ENCODE results near the gene RAX2.

Gene RAX2

DNA sequence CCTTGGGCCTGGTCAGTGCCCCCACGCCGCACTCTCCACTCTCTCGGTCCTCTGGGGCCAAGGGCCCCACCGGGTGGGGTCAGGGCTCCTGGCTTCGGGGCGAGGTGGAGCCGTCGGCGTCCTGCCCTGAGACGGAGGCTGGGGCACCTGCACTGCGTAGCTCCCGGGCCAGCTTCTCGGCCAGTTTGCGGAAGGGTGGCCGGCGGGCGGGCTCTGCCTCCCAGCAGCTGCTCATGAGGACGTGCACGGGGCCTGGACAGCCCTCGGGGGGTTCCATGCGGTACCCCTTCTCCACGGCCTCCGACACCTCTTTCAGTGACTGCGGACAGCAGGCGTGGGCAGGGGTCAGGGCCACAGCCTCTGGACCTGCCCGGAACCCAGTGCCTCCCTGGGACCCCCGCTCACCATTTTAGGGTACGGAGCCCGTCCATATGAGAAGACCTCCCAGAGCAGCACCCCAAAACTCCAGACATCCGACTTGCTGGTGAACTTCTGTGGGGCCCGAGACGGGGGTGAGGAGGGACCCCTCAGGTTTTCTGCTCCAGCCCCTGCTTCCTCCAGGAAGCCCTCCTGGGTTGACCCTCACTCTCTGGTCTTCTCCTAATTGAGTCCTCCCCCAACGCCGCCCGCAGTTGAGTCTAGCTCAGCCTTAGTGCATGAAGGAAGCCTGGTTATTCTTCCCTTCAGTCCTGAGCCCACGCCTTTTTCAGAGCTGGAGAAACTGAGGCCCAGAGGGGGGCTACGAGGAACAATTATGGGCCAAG is 6.3 kb upstream of the RAX2 start:
- TF ChIP-seq, protein P1, sequence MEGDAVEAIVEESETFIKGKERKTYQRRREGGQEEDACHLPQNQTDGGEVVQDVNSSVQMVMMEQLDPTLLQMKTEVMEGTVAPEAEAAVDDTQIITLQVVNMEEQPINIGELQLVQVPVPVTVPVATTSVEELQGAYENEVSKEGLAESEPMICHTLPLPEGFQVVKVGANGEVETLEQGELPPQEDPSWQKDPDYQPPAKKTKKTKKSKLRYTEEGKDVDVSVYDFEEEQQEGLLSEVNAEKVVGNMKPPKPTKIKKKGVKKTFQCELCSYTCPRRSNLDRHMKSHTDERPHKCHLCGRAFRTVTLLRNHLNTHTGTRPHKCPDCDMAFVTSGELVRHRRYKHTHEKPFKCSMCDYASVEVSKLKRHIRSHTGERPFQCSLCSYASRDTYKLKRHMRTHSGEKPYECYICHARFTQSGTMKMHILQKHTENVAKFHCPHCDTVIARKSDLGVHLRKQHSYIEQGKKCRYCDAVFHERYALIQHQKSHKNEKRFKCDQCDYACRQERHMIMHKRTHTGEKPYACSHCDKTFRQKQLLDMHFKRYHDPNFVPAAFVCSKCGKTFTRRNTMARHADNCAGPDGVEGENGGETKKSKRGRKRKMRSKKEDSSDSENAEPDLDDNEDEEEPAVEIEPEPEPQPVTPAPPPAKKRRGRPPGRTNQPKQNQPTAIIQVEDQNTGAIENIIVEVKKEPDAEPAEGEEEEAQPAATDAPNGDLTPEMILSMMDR (IDR thresholded peaks at IDR 0.05; ENCODE audit: insufficient read depth, low read depth, low read length, missing control alignments): no peak
- DNase-seq (ENCODE audit: low read depth): no peak
- no peak overlapping the region for H3K4me3 ChIP-seq (ENCODE audit: low read depth, low read length)

DNA sequence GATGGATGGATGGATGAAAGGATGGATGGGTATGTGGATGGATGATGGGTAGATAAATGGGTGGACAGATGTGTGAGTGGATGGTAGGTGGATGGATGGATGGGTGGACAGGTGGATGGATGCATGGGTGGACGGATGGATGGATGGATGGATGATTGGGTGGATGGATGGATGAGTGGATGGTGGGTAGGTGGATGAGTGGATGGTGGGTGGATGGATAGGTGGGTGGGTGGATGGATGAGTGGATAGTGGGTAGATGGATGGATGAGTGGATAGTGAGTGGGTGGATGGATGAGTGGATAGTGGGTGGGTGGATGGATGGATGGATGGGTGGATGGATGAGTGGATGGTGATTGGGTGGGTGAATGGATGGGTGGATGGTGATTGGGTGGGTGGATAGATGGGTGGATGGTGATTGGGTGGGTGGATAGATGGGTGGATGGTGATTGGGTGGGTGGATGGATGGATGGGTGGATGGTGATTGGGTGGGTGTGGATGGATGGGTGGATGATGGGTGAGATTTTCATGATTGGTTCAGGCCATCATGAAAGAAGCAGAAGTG is 4.5 kb upstream of the RAX2 start:
- no peak overlapping the region for H3K4me3 ChIP-seq (ENCODE audit: low read depth, low read length)
- TF ChIP-seq, protein P1 (IDR thresholded peaks at IDR 0.05; ENCODE audit: insufficient read depth, low read depth, low read length, missing control alignments): no peak
- no peak for DNase-seq (ENCODE audit: low read depth)

DNA sequence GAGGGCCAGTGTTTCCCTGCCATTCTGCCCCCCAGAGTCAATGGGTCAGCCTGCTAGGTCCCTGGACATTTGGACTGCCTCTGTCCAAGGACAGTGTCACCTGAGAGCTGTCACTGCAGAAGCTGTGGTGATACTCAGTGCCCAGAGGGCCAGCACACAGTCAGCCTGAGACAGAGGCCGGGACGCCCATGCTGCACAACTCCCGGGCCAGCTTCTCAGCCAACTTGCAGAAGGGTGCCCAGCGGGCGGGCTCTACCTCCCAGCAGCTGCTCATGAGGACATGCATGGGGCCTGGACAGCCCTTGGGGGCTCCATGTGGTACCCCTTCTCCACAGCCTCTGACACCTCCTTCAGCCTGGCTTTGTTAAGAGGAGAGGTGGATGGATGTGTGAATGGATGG is 3.8 kb upstream of the RAX2 start:
- TF ChIP-seq, protein P1 (IDR thresholded peaks at IDR 0.05; ENCODE audit: insufficient read depth, low read depth, low read length, missing control alignments): no peak
- H3K4me3 ChIP-seq (ENCODE audit: low read depth, low read length): no peak overlapping the region
- DNase-seq (ENCODE audit: low read depth): no peak

DNA sequence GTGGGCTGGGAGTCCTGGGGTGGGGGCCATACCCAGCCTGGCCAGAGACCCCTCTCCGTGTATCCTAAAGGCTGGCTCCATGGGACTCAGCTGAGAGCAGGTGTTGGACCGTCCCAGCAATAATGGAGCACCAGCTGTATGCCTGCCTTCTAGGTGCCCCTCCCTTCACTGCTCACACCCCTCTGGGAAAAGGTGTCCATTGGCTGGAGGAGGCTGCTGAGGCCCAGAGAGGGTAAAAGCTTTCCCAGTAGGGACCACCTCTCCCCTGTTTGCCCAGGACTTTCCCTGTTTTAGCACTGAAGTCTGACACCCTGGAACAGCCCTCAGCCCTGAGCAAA is 3.3 kb upstream of the RAX2 start:
- no peak for DNase-seq (ENCODE audit: low read depth)
- H3K4me3 ChIP-seq (ENCODE audit: low read depth, low read length): no peak overlapping the region
- TF ChIP-seq, protein P1 (IDR thresholded peaks at IDR 0.05; ENCODE audit: insufficient read depth, low read depth, low read length, missing control alignments): no peak

DNA sequence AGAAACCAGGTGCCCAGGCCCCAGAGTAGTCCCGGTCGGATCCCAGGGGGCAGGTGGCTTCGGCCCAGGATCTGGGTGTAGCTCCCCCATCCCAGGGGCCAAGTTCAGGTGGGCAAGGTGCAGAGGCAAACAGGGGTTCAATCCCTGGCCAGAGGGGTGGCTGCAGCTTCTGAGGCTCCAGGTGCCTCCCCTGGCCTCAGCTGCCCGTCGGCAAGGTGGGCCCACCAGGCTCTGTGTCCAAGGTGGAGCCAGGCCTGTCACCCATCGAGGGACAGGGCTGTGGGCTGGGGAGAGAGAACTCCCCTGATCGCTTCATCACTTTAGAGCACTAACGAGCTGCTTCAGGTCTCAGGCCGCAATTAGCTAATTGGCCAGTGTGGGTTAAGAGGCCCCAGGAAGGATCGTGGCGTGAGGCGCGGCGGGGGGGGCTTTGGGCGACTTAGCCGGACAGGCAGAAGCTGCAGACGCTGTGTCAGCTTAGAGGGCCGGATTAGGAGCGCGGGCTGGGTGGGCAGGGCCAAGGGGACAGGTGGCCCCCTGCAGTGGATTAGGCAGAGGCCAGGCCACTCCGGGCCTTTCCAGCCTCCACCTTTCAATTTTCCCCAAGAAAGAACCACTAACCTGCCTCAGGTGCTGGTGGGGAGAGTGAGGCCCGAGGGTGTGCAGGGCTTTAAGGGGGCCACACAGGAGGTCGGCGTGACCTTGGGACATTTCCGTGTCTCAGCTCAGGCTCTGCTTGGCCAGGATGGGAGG is 2.8 kb upstream of the RAX2 start:
- DNase-seq (ENCODE audit: low read depth): no peak
- TF ChIP-seq, protein P1 (IDR thresholded peaks at IDR 0.05; ENCODE audit: insufficient read depth, low read depth, low read length, missing control alignments): no peak
- no peak overlapping the region for H3K4me3 ChIP-seq (ENCODE audit: low read depth, low read length)

DNA sequence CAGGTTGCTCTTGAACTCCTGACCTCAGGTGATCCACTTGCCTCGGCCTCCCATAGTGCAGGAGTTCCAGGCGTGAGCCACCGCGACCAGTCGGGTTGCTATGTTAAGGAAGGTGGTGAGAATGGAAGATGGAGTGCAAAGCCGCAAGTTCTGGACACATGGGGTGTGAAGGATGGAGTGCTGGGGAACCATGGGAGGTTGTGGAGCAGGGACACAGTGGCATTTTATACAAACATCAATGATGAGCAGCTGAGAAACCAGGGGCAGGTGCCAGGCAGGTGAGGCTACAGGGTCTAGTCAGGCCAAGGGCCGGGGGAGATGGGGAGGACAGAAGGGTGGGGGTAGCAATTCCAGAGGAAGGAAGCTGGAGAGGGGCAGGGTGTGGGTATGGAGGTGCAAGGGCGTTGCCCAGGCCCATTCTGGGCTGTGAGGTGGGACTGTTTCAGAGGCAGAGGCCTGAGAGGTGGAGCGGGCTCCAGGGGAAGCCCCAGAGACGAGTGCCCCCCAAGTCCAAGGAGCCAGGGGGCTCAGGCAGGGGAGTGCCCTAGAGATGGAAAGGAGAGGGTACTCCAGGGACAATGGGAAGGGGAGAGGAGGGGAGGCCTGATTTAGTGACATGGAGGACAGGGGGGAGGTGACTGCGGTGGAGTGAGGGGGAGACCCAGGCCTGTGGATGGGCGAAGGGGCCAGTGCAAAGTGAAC is 1.9 kb upstream of the RAX2 start:
- H3K4me3 ChIP-seq (ENCODE audit: low read depth, low read length): no peak overlapping the region
- TF ChIP-seq, protein P1 (IDR thresholded peaks at IDR 0.05; ENCODE audit: insufficient read depth, low read depth, low read length, missing control alignments): no peak
- no peak for DNase-seq (ENCODE audit: low read depth)

Measured in GM12865 (cell line).